HG03442 (cell line): ENCODE results near the gene POFUT2.

Experiments
- ATAC-seq: cut with Tn5 transposase; IDR thresholded peaks from one replicate; pipeline ENCODE4 v1.9.1; 2021; ENCODE audit warnings: mild to moderate bottlenecking, moderate library complexity; ENCODE audit not compliant: unreplicated experiment

Gene POFUT2

GRCh38 chr21:45265721-45266517 lies 21.8 kb downstream of the POFUT2 start:
- no peak for ATAC-seq

DNA sequence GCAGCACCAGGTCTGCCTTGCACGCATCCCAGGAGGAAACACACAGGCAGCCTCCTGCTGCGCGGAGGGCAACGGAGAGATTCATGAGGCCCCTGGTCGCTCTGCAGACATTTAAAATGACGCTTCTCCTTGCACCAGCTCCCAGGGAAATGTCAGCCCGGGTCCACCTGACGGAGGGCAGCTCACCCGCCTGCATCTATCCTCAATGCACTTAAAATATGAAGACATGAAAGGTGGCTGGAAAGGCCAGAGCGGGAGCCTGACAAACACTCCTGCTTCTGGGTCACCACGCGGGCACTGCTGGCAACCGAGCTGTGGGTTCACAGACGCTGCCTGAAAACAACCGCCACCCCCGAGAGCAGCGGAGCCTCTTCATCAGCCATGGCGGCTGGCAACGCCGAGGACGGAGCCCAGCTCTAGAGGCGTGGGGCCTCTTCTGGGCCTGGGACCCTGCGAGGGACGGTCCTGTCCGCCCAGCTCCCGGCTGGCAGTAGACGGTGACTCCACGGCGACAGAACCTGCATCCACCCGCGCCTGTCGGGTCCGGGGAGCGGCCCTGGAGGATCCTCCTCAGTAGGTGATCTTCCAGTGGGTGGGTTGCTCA lies 22.7 kb downstream of the POFUT2 start:
- no peak for ATAC-seq

- no peak for ATAC-seq
These were observed 23.4 kb downstream of the POFUT2 start for GRCh38 chr21:45264146-45264911.

DNA sequence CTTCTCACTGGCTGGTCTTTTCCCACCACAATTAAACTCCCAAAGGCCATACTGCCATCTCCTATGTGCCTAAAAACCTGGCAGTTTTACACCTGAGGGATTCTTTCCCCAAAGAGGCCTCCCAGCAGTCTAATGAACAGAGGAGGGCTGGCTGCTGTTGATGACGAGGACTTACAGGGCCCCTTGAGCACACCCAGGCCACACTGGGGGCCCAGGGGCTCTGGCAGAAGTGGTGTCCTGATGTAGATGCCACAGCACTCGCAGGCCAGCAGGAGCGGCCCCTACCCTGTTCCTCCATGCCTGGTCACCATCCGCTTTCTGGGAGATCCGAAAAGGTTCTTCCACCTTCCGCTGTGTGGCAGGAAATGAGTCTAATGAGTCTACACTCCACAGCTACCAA lies 24.2 kb downstream of the POFUT2 start:
- no peak for ATAC-seq

GRCh38 chr21:45262616-45263015 lies 25.1 kb downstream of the POFUT2 start:
- ATAC-seq = no peak

DNA sequence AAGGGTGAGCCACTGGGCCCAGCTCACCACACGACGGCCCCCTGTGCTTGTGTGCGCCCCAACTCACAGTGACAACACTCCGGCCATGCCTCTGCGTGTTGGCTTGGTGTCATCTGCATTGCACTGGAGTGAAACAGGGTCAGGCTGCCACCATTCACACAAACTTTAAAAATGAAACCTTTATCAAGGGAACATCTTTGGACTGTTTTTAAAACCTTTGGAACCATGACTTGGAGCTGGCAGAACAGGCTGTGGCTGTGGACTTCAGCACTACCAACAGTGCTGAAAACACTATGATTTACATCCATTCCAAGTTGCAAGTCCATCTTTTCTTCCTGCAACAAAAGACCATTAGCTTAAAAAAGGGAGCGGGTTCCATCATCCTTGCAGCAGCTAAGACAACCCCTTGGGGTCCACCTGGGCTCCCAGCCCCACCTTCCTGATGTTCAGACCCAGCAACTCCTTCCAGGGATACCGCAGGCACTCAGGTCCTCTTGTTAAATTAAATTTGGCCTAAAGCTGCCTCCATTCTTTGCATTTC lies 25.6 kb downstream of the POFUT2 start:
- ATAC-seq = no peak

- no peak for ATAC-seq
These were observed 26.6 kb downstream of the POFUT2 start for GRCh38 chr21:45261093-45261492.

DNA sequence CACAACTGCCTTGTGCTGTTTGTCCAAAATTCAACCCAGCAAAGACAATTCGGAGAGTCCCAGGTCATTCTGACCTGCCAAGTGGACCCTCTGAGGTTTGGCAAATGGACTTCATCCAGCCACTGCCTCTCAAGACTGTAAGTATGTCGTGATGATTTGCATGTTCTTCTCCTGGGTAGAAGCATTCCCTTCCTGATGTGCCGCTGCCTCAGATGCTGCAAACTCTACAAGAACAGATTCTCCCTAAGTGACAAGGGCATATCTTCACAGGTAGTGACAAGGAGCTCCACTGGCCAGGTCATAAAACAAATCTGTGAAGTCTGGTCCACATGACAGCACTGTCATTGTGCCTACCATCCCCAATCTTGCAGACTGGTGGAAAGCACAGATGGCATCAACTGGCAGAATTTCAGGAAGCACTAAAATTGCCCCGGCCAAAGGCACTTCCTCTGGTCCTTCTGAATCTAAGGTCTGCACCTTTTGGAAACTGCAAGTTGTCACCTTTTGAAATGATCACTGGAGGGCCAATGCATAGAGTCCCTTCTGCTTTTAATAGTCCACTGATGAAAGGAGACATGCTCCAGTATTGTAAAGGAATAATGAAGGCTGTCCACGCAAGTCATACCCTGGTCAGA lies 27.4 kb downstream of the POFUT2 start:
- no peak for ATAC-seq

DNA sequence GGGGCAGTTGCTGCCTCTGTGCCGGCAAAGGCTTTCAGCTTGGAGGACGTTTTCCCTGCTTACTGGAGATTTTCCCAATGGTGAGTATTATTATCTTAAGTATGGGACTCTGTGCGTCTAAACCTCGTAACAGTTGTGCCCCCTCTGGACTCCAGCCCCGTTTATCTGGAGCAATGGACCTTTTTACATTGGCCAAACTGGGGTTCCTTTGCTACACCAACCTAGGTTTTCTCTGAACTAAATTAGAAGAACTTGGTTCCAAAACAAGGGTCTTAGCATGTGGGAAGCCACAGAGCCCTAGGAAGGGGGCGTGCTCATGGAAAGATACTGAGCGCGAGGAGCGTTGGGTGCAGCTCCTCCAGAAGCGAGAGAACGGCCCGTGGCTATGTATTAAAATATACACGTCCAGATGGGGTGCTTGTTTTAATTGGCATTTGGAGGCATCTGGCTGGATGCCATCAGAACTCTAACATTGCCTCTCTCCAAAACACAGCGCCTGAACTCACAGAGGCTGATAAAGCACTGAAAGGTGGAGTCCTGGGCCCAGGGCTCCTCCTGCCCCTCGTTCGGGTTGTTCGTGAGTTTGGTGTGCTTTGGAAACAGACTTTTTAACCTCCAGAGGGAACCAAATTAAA lies 28.4 kb downstream of the POFUT2 start:
- no peak for ATAC-seq

DNA sequence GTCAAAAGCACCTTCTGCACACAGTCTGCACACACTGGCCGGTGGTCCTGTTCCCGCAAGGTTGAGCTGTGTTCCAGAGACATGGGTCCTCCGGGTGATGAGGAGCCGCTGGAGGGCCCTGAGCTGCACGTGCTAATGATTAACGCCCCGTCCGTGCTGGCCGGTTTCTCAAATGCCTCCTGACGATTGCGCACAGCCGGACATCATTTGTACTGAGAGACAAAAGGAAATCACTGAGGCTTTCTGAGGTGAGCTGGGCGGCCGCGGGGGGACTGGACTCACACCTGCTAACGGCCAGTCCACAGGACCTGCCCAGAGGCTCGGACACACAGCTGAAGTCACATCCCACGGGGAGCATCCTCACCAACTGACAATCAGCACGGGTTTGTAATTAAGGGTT lies 29.2 kb downstream of the POFUT2 start:
- no peak for ATAC-seq

DNA sequence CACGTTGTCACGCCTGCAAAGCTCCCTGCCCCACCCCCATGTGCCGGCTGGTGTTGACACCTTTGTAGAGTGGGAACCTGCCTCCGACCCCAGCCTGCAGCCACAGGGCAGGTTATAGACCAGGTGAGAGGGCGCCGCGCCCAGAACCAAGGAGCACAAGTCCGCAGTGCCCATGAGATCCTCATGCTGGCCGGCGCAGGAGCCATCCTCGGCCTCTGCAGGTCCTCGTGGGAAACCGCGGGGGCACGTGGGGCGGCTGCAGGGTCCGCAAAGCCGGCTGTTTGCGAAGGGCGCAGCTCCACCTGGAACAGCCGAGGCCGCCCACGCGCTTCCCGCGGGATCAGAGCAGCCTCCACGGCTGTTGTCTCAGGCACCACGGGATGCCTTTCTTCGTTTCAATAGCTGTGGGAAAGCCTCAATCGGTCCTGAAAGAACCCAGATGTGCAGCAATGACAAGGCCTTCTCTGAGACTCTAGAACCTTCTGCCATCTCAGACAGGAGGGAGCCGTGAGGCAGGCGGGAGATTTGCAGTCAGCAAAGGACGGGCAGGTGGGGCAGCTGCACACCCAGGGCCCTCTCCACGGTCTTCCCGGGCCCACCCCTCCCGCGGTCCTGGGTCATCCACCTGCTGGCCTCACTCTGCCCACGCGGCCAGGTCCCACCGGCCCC lies 29.9 kb downstream of the POFUT2 start:
- no peak for ATAC-seq

DNA sequence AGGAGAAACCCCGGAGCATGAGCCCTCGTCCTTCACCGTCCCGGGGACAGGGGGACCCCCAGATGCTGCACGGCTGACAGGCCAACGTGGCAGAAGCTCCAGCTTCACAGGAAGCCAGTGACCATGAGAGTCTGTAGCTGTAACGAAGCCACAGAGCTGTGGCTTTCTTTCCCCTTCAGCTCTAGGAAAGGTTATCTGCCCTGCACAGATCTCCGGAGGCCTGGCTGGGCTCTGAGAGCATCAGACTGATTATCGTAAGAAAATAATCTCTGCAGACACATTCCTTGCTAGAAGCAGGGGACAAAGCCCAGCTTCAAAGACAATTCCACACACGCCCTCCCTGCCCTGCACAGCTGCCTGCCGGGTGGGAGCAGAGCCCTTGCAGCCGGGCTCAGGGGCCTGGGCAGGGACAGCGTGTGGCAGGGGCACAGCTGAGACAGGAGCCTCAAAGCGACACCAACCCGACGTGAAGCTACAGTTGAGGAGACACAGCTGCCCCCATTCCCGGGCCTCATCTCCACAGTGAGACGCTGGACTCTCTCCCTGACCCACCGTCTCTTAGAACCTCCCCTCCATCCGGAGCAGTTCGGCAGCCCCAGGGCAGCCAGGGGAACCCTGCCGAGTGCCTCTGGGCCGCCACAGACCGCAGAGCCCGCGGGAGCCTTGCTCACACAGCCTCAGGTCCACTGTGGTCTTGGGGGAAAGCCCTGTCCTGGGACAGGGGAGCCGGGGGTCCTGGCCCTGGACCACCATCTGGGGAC lies 30.6 kb downstream of the POFUT2 start:
- no peak for ATAC-seq

- ATAC-seq = no peak
These were observed 31.4 kb downstream of the POFUT2 start for GRCh38 chr21:45256021-45256911.

DNA sequence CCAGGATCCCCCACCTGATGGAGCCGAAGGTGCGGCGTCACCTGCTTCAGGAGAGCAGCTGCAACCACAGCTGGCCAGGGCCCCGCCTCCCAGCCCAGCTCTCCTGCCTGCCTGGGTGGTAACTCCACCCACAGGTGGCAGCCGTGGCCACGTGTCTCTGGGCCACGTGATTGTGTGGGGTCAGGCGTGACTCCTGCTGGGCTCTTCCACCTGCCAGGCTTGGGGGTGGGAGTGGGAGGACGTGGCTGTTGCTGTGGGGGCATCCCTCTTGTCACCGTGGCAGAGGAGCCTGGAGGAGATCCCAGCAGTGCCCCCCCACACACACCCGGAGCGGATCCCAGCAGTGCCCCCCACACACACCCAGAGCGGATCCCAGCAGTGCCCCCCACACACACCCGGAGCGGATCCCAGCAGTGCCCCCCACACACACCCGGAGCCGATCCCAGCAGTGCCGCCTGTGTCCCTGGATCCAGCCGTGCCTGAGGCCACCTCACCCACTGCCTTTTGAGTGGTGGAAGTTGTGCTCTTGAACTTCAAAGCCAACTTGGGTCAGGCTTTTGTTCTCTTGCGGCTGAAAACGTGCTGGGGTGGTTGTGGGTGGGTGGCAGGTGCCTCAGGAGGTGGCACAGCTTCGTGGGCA lies 32.2 kb downstream of the POFUT2 start:
- ATAC-seq = no peak

DNA sequence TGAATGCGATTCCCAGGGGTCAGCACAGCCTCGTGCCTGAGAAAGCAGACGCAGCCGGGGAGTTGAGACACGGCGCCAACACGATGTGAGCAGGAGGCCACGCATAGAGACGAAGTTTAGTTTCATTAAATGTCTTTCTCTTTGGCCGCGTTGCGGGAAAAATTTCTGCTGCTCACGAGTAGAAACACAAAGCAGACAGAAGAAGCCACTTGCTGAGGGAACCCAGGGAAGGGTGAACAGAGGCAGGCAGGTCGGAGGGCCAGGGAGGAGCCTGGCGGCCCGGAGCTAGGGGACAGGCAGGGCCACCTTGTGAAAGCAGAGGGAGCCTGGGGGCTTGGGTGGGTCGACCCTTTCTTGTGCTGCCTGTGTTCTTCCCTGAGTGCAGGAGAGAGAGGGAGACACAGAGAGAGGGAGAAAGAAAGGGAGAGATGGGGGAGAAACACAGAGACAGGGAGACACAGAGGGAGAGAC lies 33.2 kb downstream of the POFUT2 start:
- no peak for ATAC-seq

- no peak for ATAC-seq
These were observed 33.8 kb downstream of the POFUT2 start for GRCh38 chr21:45253633-45254459.

- no peak for ATAC-seq
These were observed 34.5 kb downstream of the POFUT2 start for GRCh38 chr21:45253180-45253579.
